Activated naive CD4-positive, alpha-beta T cell treated with anti-CD3 and anti-CD28 coated beads, Interleukin-2, amount 10 ng/mL, durations not matched to agents 7 days and 5 days (primary cell): ENCODE data around the gene CTNNA3.
"Not testable (repeated sequence)": the region's sequence is repeated elsewhere in the genome, so short reads cannot be mapped to it uniquely, and the experiment has no call there.

ENCODE experiments used
- CTCF ChIA-PET: fragments of 350-600 bp; sonication (Branson Sonifier 250); formaldehyde crosslinking; loops from one replicate; lab custom pipeline; 2021; ENCODE audit warnings: antibody characterized with exemption; lab: Charles Lee
- DNase-seq: peaks from one replicate; pipeline ENCODE4 v3.0.0-alpha.2; 2020
- H3K27ac Mint-ChIP-seq: one replicate; pipeline ENCODE4 v1.8.0; 2021; ENCODE audit warnings: mild to moderate bottlenecking, moderate library complexity, mixed read lengths
- H3K27me3 Mint-ChIP-seq: one replicate; pipeline ENCODE4 v1.8.0; 2021; ENCODE audit warnings: mild to moderate bottlenecking, mixed read lengths
- H3K36me3 Mint-ChIP-seq: one replicate; pipeline ENCODE4 v1.8.0; 2021; ENCODE audit warnings: mixed read lengths
- H3K4me1 Mint-ChIP-seq: one replicate; pipeline ENCODE4 v1.8.0; 2021; ENCODE audit warnings: mixed read lengths
- H3K4me3 Mint-ChIP-seq: one replicate; pipeline ENCODE4 v1.8.0; 2021; ENCODE audit warnings: mild to moderate bottlenecking, moderate library complexity, mixed read lengths
- H3K9me3 Mint-ChIP-seq: one replicate; pipeline ENCODE4 v1.8.0; 2021; ENCODE audit warnings: mixed read lengths

Gene CTNNA3

GRCh38 chr10:67684140-67684539 lies 11.9 kb downstream of the CTNNA3 start:
- H3K36me3 Mint-ChIP-seq, H3K4me1 Mint-ChIP-seq, H3K27me3 Mint-ChIP-seq, H3K4me3 Mint-ChIP-seq, DNase-seq, H3K27ac Mint-ChIP-seq: not testable (repeated sequence)
- CTCF ChIA-PET: interaction anchor here (0.8 to 0.9 kb wide), 2 partner anchors 95 to 163 kb away, joined by 3 read pairs; no protein-coding TSS in a partner anchor
- peaks cover 23% of the 10 kb centered on the region for H3K9me3 Mint-ChIP-seq

GRCh38 chr10:67678335-67678974 lies 17.5 kb downstream of the CTNNA3 start:
- no peak overlapping the region for H3K27ac Mint-ChIP-seq
- H3K9me3 Mint-ChIP-seq: peaks cover under 1% of the 10 kb centered on the region
- no peak for DNase-seq
- H3K27me3 Mint-ChIP-seq: peaks cover 21% of the 10 kb centered on the region
- H3K4me3 Mint-ChIP-seq: no peak overlapping the region
- H3K36me3 Mint-ChIP-seq: no peaks in the 10 kb centered on the region
- H3K4me1 Mint-ChIP-seq: no peaks in the 10 kb centered on the region
- CTCF ChIA-PET: no interaction called here

GRCh38 chr10:67676208-67676825 lies 19.7 kb downstream of the CTNNA3 start:
- Mint-ChIP-seq H3K36me3 (no peaks in the 10 kb centered on the region), H3K9me3 (no peaks in the 10 kb centered on the region), H3K27ac (no peak overlapping the region), H3K4me1 (no peaks in the 10 kb centered on the region), H3K4me3 (no peak overlapping the region), H3K27me3 (peaks cover 15% of the 10 kb centered on the region)
- CTCF ChIA-PET: no interaction called here
- no peak for DNase-seq

- Mint-ChIP-seq H3K4me1 (no peaks in the 10 kb centered on the region), H3K4me3 (no peak overlapping the region), H3K27me3 (no peaks in the 10 kb centered on the region), H3K36me3 (no peaks in the 10 kb centered on the region), H3K27ac (no peak overlapping the region), H3K9me3 (no peaks in the 10 kb centered on the region)
- CTCF ChIA-PET: no interaction called here
- DNase-seq: no peak
Measured at GRCh38 chr10:67670401-67670800, 25.6 kb downstream of the CTNNA3 start.

- no peaks in the 10 kb centered on the region for H3K9me3 Mint-ChIP-seq
Measured at GRCh38 chr10:67669978-67670377, 26.0 kb downstream of the CTNNA3 start.

GRCh38 chr10:67668448-67668847 lies 27.5 kb downstream of the CTNNA3 start:
- CTCF ChIA-PET: interaction anchor here (1.3 to 4.8 kb wide), 2 partner anchors 29 to 111 kb away, joined by 5 to 64 read pairs; no protein-coding TSS in a partner anchor
- H3K9me3 Mint-ChIP-seq: no peaks in the 10 kb centered on the region
- no peaks in the 10 kb centered on the region for H3K27me3 Mint-ChIP-seq
- H3K4me1 Mint-ChIP-seq: no peaks in the 10 kb centered on the region
- DNase-seq: no peak
- H3K4me3 Mint-ChIP-seq: no peak overlapping the region
- H3K36me3 Mint-ChIP-seq: no peaks in the 10 kb centered on the region
- H3K27ac Mint-ChIP-seq: no peak overlapping the region

More at GRCh38 chr10:67669978-67670377, 26.0 kb downstream of the CTNNA3 start:
- no peak overlapping the region for H3K4me3 Mint-ChIP-seq
- H3K4me1 Mint-ChIP-seq: no peaks in the 10 kb centered on the region
- no peaks in the 10 kb centered on the region for H3K27me3 Mint-ChIP-seq
- no peak for DNase-seq
- no peak overlapping the region for H3K27ac Mint-ChIP-seq
- CTCF ChIA-PET: no interaction called here
- no peaks in the 10 kb centered on the region for H3K36me3 Mint-ChIP-seq

- no peak overlapping the region for H3K27ac Mint-ChIP-seq
- no peak for DNase-seq
- CTCF ChIA-PET: interaction anchor here (0.6 to 4.8 kb wide), 10 partner anchors 16 to 485 kb away, joined by 3 to 64 read pairs (median 3); no protein-coding TSS in a partner anchor
- no peak overlapping the region for H3K4me3 Mint-ChIP-seq
- H3K9me3 Mint-ChIP-seq: no peaks in the 10 kb centered on the region
- H3K36me3 Mint-ChIP-seq: no peaks in the 10 kb centered on the region
- H3K27me3 Mint-ChIP-seq: no peaks in the 10 kb centered on the region
- H3K4me1 Mint-ChIP-seq: no peaks in the 10 kb centered on the region
Measured at GRCh38 chr10:67667035-67667425, 29.0 kb downstream of the CTNNA3 start.

- H3K27ac Mint-ChIP-seq: no peak overlapping the region
- no peaks in the 10 kb centered on the region for H3K4me1 Mint-ChIP-seq
Measured at GRCh38 chr10:67666416-67667034, 29.5 kb downstream of the CTNNA3 start.

GRCh38 chr10:67665491-67665890 lies 30.5 kb downstream of the CTNNA3 start:
- Mint-ChIP-seq H3K36me3 (no peaks in the 10 kb centered on the region), H3K27ac (no peak overlapping the region), H3K4me3 (no peak overlapping the region), H3K27me3 (no peaks in the 10 kb centered on the region), H3K9me3 (no peaks in the 10 kb centered on the region), H3K4me1 (no peaks in the 10 kb centered on the region)
- DNase-seq: no peak
- CTCF ChIA-PET: interaction anchor here (1.6 to 4.8 kb wide), 3 partner anchors 32 to 114 kb away, joined by 3 to 64 read pairs (median 15); no protein-coding TSS in a partner anchor

More at GRCh38 chr10:67666416-67667034, 29.5 kb downstream of the CTNNA3 start:
- H3K36me3 Mint-ChIP-seq: no peaks in the 10 kb centered on the region
- no peaks in the 10 kb centered on the region for H3K27me3 Mint-ChIP-seq
- CTCF ChIA-PET: interaction anchor here (0.7 to 4.8 kb wide), 9 partner anchors 16 to 485 kb away, joined by 3 to 64 read pairs (median 3); no protein-coding TSS in a partner anchor
- no peak overlapping the region for H3K4me3 Mint-ChIP-seq
- H3K9me3 Mint-ChIP-seq: no peaks in the 10 kb centered on the region
- no peak for DNase-seq

- Mint-ChIP-seq H3K4me1 (no peaks in the 10 kb centered on the region), H3K4me3 (no peak overlapping the region), H3K27ac (no peak overlapping the region), H3K36me3 (no peaks in the 10 kb centered on the region), H3K27me3 (no peaks in the 10 kb centered on the region), H3K9me3 (no peaks in the 10 kb centered on the region)
- no peak for DNase-seq
- CTCF ChIA-PET: interaction anchor here (1.0 to 4.8 kb wide), 3 partner anchors 33 to 577 kb away, joined by 3 to 64 read pairs (median 15); no protein-coding TSS in a partner anchor
Measured at GRCh38 chr10:67664942-67665341, 31.1 kb downstream of the CTNNA3 start.

GRCh38 chr10:67663449-67664087 lies 32.4 kb downstream of the CTNNA3 start:
- Mint-ChIP-seq H3K9me3 (no peaks in the 10 kb centered on the region), H3K27me3 (no peaks in the 10 kb centered on the region), H3K36me3 (no peaks in the 10 kb centered on the region), H3K27ac (no peak overlapping the region), H3K4me3 (no peak overlapping the region), H3K4me1 (no peaks in the 10 kb centered on the region)
- DNase-seq: no peak
- CTCF ChIA-PET: interaction anchor here (4.8 kb wide), 1 partner anchor 116 kb away, joined by 64 read pairs; no protein-coding TSS in a partner anchor

GRCh38 chr10:67662415-67662814 lies 33.6 kb downstream of the CTNNA3 start:
- CTCF ChIA-PET: interaction anchor here (1.2 kb wide), 1 partner anchor 35 kb away, joined by 3 read pairs; no protein-coding TSS in a partner anchor
- DNase-seq: no peak
- Mint-ChIP-seq H3K4me1 (no peaks in the 10 kb centered on the region), H3K27ac (no peak overlapping the region), H3K4me3 (no peak overlapping the region), H3K27me3 (no peaks in the 10 kb centered on the region), H3K36me3 (no peaks in the 10 kb centered on the region), H3K9me3 (no peaks in the 10 kb centered on the region)

GRCh38 chr10:67659497-67659896 lies 36.5 kb downstream of the CTNNA3 start:
- no peaks in the 10 kb centered on the region for H3K9me3 Mint-ChIP-seq
- no peak overlapping the region for H3K4me3 Mint-ChIP-seq
- H3K27me3 Mint-ChIP-seq: no peaks in the 10 kb centered on the region
- H3K36me3 Mint-ChIP-seq: no peaks in the 10 kb centered on the region
- CTCF ChIA-PET: interaction anchor here (1.2 to 1.4 kb wide), 2 partner anchors 120 to 129 kb away, joined by 3 to 8 read pairs; no protein-coding TSS in a partner anchor
- H3K27ac Mint-ChIP-seq: no peak overlapping the region
- no peaks in the 10 kb centered on the region for H3K4me1 Mint-ChIP-seq
- no peak for DNase-seq

GRCh38 chr10:67657775-67658174 lies 38.2 kb downstream of the CTNNA3 start:
- no peak for DNase-seq
- H3K9me3 Mint-ChIP-seq: no peaks in the 10 kb centered on the region
- no peaks in the 10 kb centered on the region for H3K4me1 Mint-ChIP-seq
- no peaks in the 10 kb centered on the region for H3K36me3 Mint-ChIP-seq
- no peak overlapping the region for H3K27ac Mint-ChIP-seq
- H3K27me3 Mint-ChIP-seq: no peaks in the 10 kb centered on the region
- no peak overlapping the region for H3K4me3 Mint-ChIP-seq
- CTCF ChIA-PET: no interaction called here
